PC-9 (cell line): ENCODE measurements around the gene ARRB1. TPM values are rescaled to one million over a fixed set of nuclear protein-coding genes. Genes with fewer than 3 reads are reported as not detected.

Source experiments
- BruUV-seq: library from RNA; stranded (reverse); fragments of 400-500 nt; replicated peaks from 2 replicates; lab custom pipeline; 2021; lab: Mats Ljungman, UMichigan
- CTCF ChIA-PET: fragments of 300-600 bp; sonication (Branson Sonifier 250); formaldehyde crosslinking; loops from one replicate; lab custom pipeline; 2022; ENCODE audit warnings: antibody characterized with exemption; lab: Charles Lee
- POLR2A ChIA-PET: fragments of 300-600 bp; sonication (Branson Sonifier 250); formaldehyde crosslinking; loops from one replicate; lab custom pipeline; 2022; ENCODE audit warnings: antibody characterized with exemption; ENCODE audit not compliant: unreplicated experiment; lab: Charles Lee
- DNase-seq, 2 experiments: peaks; one replicate each; pipeline versions ENCODE4 v3.0.0 to v3.0.0-alpha.2; 2015 to 2022; ENCODE audit warnings: mixed read lengths in 1 of 2
- H2AFZ ChIP-seq: fragments of 200-600 bp; sonication (generic); 2 replicates; pipeline ENCODE4 v1.8.1; 2017; ENCODE audit warnings: antibody characterized with exemption
- H3F3A ChIP-seq: fragments of 200-600 bp; sonication (generic); 2 replicates; pipeline ENCODE4 v1.8.1; 2017; ENCODE audit warnings: antibody characterized with exemption, mild to moderate bottlenecking, low read depth; ENCODE audit not compliant: insufficient read depth
- H3K27ac ChIP-seq: fragments of 200-600 bp; sonication (generic); 2 replicates; pipeline ENCODE4 v1.6.1; 2016; ENCODE audit warnings: mixed run types
- H3K27me3 ChIP-seq: fragments of 200-600 bp; sonication (generic); 2 replicates; pipeline ENCODE4 v1.6.1; 2016; ENCODE audit warnings: low read depth, mixed run types; ENCODE audit not compliant: insufficient read depth
- H3K36me3 ChIP-seq: fragments of 200-600 bp; sonication (generic); 2 replicates; pipeline ENCODE4 v1.6.1; 2016; ENCODE audit warnings: low read depth, mixed run types
- H3K4me1 ChIP-seq: fragments of 200-600 bp; sonication (generic); replicated peaks from 2 replicates; pipeline ENCODE4 v1.6.1; 2016; ENCODE audit warnings: mixed run types; ENCODE audit not compliant: insufficient read depth
- H3K4me2 ChIP-seq: fragments of 200-600 bp; sonication (generic); 2 replicates; pipeline ENCODE4 v1.6.1; 2017; ENCODE audit warnings: mixed run types
- H3K4me3 ChIP-seq: fragments of 200-600 bp; sonication (generic); 2 replicates; pipeline ENCODE4 v1.6.1; 2016; ENCODE audit warnings: mixed run types
- H3K79me2 ChIP-seq: fragments of 200-600 bp; sonication (generic); 2 replicates; pipeline ENCODE4 v1.6.1; 2017; ENCODE audit warnings: low read depth, mixed run types
- H3K9me2 ChIP-seq: fragments of 200-600 bp; sonication (generic); 2 replicates; pipeline ENCODE4 v1.8.1; 2017; ENCODE audit warnings: mild to moderate bottlenecking; ENCODE audit not compliant: insufficient read depth
- H3K9me3 ChIP-seq: fragments of 200-600 bp; sonication (generic); 2 replicates; pipeline ENCODE4 v1.8.1; 2016; ENCODE audit warnings: low read depth; ENCODE audit not compliant: insufficient read depth
- H4K20me1 ChIP-seq: fragments of 200-600 bp; sonication (generic); 2 replicates; pipeline ENCODE4 v1.8.1; 2017; ENCODE audit not compliant: insufficient read depth
- CTCF ChIP-seq: fragments of 200-600 bp; sonication (generic); conservative IDR thresholded peaks from 2 replicates; pipeline ENCODE4 v1.6.1; 2017; ENCODE audit warnings: mixed run types, antibody characterized with exemption, mild to moderate bottlenecking, moderate library complexity
- EZH2 ChIP-seq: fragments of 200-600 bp; sonication (generic); IDR thresholded peaks from 2 replicates; pipeline ENCODE4 v1.8.0; 2017; ENCODE audit warnings: antibody characterized with exemption, low read depth
- intact Hi-C: fragments of 100-400 bp; cut with micrococcal nuclease; formaldehyde crosslinking; loops from one replicate; pipeline ENCODE4 v1.10.0; 2022; ENCODE audit not compliant: unreplicated experiment
- total RNA-seq: library from RNA; stranded (reverse); gene quantifications from 2 replicates; pipeline ENCODE4 v1.2.3, GENCODE V29; 2021

Gene ARRB1
- total RNA-seq, 1 experiment from 2014 or later = 31.8 TPM

GRCh38 chr11:75298976-75299260, 52.5 kb downstream of the ARRB1 start:
- no TSS peak for BruUV-seq

GRCh38 chr11:75298191-75298975, 53.1 kb downstream of the ARRB1 start:
- Histone ChIP-seq H3K36me3 (no peaks in the 10 kb centered on the region), H3K79me2 (no peaks in the 10 kb centered on the region), H3K27me3 (no peaks in the 10 kb centered on the region), H3F3A (peaks cover 12% of the 10 kb centered on the region; the same call in 1 of the 2 replicates), H3K9me3 (no peaks in the 10 kb centered on the region), H3K4me1 (no peaks in the 10 kb centered on the region; the same call in 1 of the 2 replicates), H2AFZ (no peak overlapping the region), H4K20me1 (0 out of 2 replicates have a peak, but pooled peaks cover 3% of the 10 kb centered on the region), H3K4me2 (no peak overlapping the region), H3K9me2 (no peaks in the 10 kb centered on the region), H3K27ac (no peak overlapping the region), H3K4me3 (no peak overlapping the region)
- ChIA-PET CTCF (no interaction called here), POLR2A (no interaction called here)
- intact Hi-C loops = no loop called here
- no TSS peak for BruUV-seq
- DNase-seq = no peak
- no peak for TF ChIP-seq CTCF
- TF ChIP-seq EZH2 = no peak

More at GRCh38 chr11:75298976-75299260, 52.5 kb downstream of the ARRB1 start:
- Histone ChIP-seq H3F3A (peaks cover 12% of the 10 kb centered on the region; the same call in 1 of the 2 replicates), H4K20me1 (0 out of 2 replicates have a peak, but pooled peaks cover 3% of the 10 kb centered on the region), H3K4me1 (no peaks in the 10 kb centered on the region; the same call in 1 of the 2 replicates), H3K27ac (no peak overlapping the region), H3K79me2 (no peaks in the 10 kb centered on the region), H3K4me2 (no peak overlapping the region), H3K36me3 (no peaks in the 10 kb centered on the region), H3K9me2 (no peaks in the 10 kb centered on the region), H3K4me3 (no peak overlapping the region), H2AFZ (no peak overlapping the region), H3K27me3 (no peaks in the 10 kb centered on the region), H3K9me3 (no peaks in the 10 kb centered on the region)
- intact Hi-C loops = no loop called here
- ChIA-PET POLR2A (no interaction called here), CTCF (no interaction called here)
- TF ChIP-seq CTCF = no peak
- TF ChIP-seq EZH2 = no peak
- no peak for DNase-seq

GRCh38 chr11:75293903-75294302, 57.6 kb downstream of the ARRB1 start:
- Histone ChIP-seq H3K9me2 (no peaks in the 10 kb centered on the region), H3F3A (peaks cover 8% of the 10 kb centered on the region; the same call in 1 of the 2 replicates), H3K79me2 (no peaks in the 10 kb centered on the region), H3K27ac (no peak overlapping the region), H3K4me3 (no peak overlapping the region), H2AFZ (no peak overlapping the region), H4K20me1 (0 out of 2 replicates have a peak, but pooled peaks cover 7% of the 10 kb centered on the region), H3K9me3 (no peaks in the 10 kb centered on the region), H3K4me1 (no peaks in the 10 kb centered on the region; the same call in 1 of the 2 replicates), H3K4me2 (no peak overlapping the region), H3K36me3 (no peaks in the 10 kb centered on the region), H3K27me3 (no peaks in the 10 kb centered on the region)
- DNase-seq = no peak
- ChIA-PET POLR2A (no interaction called here), CTCF (no interaction called here)
- intact Hi-C loops = no loop called here
- no TSS peak for BruUV-seq
- TF ChIP-seq CTCF = no peak
- no peak for TF ChIP-seq EZH2
